Measurements from ENCODE around the gene MEOX2. TPM values are rescaled to one million over a fixed set of nuclear protein-coding genes. Genes with fewer than 3 reads are reported as not detected.

MEOX2 gene
- total RNA-seq, 1 experiment from 2014 or later = not detected

DNA sequence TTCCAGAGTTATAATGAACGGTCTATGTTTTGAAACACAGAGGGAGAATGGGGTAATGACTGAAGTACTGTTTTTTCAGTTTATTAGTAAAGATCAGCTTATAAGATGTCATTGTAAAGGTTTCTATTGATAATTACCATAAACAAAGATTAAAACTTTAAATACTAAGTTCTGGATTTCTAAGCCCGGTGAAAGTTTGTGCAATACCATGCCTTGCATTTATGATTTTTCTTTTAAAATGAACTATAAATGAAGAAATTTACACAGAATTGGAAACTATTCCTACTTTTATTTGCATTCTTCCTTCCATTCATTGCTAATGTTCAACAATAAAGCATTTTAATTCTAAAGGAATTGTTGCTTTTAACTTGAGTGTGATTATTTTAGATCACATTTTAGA, 4.9 kb downstream of the MEOX2 start:
- DNase-seq (ENCODE audit: low read depth) = no peak

DNA sequence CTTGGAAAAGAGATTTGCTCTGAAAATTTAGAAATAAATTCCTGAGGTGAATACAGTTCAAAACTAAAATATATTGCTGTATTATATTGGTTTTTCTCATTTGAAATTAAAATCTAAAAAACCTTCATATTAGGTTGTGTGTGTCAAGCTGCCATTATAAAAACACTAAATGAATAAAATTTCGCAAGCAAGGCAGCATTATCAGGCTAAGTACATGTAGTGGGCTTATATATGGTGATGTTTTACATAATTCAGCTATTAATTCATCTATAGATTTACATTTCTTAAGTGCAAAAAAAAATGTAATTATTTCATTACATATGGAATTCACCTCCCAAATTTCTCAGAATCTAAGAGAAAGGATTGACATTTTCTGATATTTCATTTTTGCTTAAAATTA, 5.3 kb downstream of the MEOX2 start:
- DNase-seq (ENCODE audit: low read depth) = no peak

- DNase-seq (ENCODE audit: low read depth) = no peak
These were observed 6.0 kb downstream of the MEOX2 start for GRCh38 chr7:15680446-15680845.

DNA sequence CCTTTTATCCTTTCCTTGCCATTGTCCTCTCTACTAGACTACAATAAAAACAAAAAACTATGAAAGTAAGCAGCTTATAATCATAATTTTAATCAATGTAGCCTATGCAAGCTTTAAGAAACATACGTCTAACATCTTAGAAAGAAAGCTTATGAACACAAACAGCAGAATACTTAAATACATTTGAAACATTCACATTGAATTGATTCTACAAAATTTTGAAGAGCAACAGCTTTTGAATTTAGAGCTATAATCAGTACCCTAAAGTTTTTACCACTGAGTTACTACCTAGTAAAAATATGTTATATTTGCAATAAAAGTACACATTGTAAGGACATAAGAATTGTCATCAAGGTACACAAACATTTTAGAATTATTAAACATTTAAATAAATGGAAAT, 7.2 kb downstream of the MEOX2 start:
- DNase-seq (ENCODE audit: low read depth) = no peak

DNA sequence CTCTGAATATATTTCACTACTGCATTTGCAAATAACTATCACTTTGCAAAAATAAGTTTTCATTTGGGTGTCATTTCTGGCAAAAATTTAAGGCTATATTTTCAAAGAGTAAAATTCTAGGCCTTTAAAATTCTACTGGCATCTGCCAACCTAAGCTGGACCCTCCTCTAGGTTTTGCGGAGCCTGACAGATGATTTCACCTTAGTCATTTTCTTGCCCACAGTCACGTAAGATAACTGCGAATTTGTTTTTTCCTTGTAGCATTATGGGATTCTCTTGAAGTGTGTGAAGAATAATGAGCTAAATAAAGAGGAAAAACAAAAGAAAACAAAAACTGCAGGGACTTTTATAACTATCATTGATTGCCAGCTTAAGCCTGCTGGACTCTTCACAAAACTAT, 7.8 kb downstream of the MEOX2 start:
- DNase-seq (ENCODE audit: low read depth) = no peak

DNA sequence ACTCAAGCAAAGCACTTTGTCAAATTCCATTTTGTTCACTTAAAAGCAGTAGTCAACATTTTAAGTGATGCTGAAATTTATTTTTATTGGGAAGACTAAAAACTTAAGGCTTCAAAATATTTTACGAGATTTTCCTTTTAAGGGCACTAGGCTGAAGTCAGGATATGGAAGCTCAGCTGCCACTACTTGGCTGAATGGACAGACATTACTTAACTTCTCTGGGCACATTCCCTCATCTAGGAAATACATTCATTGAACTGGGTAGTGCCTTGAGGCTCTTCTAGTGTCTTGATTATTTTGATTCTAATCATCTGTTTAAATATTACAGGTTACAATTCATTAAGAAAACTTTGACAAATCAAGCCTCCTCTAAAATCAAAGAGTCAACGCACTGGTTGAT, 11.1 kb downstream of the MEOX2 start:
- no peak for DNase-seq (ENCODE audit: low read depth)

DNA sequence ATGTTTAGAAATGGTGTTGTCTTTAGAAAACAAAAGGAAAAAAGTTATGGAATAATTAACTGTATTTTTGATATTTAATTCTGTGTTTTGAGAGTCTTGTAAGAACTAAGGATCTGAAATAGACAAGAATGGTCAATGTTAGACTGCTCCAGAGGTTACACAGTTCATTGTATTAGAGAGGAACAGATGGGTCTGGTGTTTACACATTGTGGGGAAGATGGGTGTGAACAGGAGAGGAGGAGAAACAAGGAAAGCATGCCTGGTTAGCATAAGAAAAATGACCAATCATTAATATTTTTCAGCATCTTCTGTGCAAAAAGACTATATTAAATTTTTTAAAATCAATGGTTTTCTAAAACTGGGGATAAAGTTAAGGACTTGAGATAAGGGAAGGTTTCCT, 11.9 kb downstream of the MEOX2 start:
- DNase-seq (ENCODE audit: low read depth) = no peak

- no peak for DNase-seq (ENCODE audit: low read depth)
These were observed 16.9 kb downstream of the MEOX2 start for GRCh38 chr7:15669443-15670090.

DNA sequence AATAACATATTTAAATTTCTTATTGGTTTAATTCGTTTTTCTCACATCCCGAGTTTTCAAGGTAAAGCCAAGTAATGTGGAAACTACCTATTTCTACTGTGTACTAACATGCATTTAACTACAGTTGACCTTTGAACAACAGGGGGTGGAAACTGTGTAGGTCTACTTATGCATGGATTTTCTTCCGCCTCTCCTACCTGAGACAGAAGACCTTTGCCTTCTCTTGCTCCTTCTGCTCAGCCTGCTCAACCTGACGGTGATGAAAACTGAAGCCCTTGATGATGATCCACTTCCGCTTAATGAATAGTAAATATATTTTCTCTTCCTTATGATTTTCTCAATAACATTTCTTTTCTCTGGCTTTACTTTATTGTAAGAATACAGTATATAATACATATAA, 18.5 kb downstream of the MEOX2 start:
- no peak for DNase-seq (ENCODE audit: low read depth)

GRCh38 chr7:15662451-15662850, 24.0 kb downstream of the MEOX2 start:
- DNase-seq (ENCODE audit: low read depth) = no peak

DNA sequence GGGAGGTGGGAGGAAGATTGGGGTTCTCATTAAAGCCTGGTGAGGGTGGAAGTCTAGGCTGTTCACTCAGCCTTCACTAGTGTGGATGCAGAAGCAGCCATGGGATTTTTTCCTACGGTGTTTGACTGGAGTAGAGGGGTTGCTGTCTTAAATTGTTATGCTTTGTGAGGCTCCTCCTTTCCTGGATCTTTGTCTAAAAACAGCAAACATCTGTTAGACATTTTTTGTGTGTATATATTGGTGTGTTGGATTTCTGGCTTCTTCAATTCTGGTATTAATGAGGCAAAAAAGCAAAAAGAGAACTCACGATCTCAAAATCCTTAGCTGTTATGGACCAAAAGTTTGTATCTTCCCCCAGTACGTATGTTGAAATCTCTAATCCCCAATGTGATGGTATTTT, 28.2 kb downstream of the MEOX2 start:
- DNase-seq (ENCODE audit: low read depth) = no peak

- DNase-seq (ENCODE audit: low read depth) = no peak
These were observed 33.6 kb downstream of the MEOX2 start for GRCh38 chr7:15652776-15653290.

- DNase-seq (ENCODE audit: low read depth) = no peak
These were observed 34.8 kb downstream of the MEOX2 start for GRCh38 chr7:15651693-15652092.

GRCh38 chr7:15650787-15651186, 35.7 kb downstream of the MEOX2 start:
- no peak for DNase-seq (ENCODE audit: low read depth)

GRCh38 chr7:15648461-15648961, 38.0 kb downstream of the MEOX2 start:
- no peak for DNase-seq (ENCODE audit: low read depth)

GRCh38 chr7:15647309-15647708, 39.2 kb downstream of the MEOX2 start:
- DNase-seq (ENCODE audit: low read depth) = no peak

- DNase-seq (ENCODE audit: low read depth) = peak; percentile 11
These were observed 43.3 kb downstream of the MEOX2 start for GRCh38 chr7:15643000-15643705.

DNA sequence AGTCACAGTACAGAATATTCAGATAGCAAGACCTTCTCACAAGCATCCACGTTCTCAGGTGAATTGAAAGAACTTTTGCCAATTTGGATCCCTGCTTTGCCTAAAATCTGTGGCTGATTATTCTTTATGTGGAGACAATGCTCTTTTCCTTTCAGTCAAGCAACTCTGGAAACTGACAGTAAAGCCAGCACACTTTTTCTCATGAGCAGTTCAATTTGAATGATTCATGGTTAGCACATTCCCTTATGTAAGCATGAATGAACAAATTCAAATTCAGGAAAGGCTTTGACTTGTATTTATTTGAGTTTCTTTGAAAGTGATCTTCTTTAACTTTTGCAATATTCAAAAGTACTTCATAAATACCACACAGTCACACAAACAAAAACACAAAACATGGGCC, 57.6 kb downstream of the MEOX2 start:
- DNase-seq (ENCODE audit: low read depth) = no peak

DNA sequence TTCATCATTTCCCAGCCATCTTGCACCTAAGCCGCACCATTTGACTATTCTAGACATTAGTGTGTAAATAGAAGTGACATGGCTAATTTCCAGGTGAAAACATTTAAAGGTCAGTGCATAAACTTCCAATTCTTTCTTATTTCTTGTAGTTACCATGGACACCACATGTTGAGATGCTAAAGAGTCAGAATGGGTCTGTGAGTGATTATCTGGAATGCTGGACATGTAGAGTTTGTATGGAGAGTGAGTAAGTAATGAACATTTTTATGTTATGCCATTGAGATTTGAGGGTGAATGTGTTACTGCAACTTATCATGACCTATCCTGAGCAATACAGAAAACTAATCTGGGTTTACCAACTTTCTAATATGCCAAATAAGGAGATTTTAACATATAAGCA, 60.4 kb downstream of the MEOX2 start:
- no peak for DNase-seq (ENCODE audit: low read depth)

DNA sequence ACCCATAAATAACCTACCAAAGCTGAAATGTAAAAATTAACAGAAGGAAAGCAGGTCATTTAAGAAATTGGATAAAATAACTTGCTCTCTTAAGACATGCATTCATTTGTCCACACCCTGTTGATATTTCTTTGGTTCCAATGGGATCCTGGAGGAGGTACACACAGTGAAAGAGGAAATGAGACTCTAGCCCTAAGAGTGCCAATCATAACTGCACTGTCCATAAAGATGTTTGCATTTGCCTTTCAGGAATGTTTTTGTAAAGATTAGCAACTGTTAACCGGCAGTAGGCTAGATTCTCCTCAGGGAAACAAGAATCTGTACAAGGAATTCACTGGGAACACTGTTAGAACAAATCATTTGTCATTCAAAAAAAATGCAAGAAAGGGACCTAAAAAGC, 61.0 kb downstream of the MEOX2 start:
- no peak for DNase-seq (ENCODE audit: low read depth)

DNA sequence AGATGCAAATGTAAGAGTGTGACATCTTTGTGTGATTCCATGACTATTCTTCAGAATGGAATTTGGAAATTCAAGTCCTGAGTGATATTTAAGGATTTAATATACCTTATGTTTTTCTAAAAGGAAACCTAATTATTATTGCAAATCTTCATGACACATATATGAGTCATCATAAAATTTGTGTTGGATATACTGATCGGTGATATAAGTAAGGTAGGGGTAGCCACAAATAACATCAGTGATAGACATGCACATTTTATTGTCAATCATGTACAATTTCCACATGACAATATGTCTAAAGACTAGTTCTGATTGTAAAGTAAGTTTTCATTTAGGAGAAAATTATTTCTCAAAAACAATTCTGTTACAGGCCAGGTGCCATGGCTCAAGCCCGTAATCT, 65.0 kb downstream of the MEOX2 start:
- no peak for DNase-seq (ENCODE audit: low read depth)

- DNase-seq (ENCODE audit: low read depth) = no peak
These were observed 65.8 kb downstream of the MEOX2 start for GRCh38 chr7:15620491-15621185.

- DNase-seq (ENCODE audit: low read depth) = no peak
These were observed 68.2 kb downstream of the MEOX2 start for GRCh38 chr7:15618275-15618674.

Measured in Daoy (cell line).